Activated effector memory CD4-positive, alpha-beta T cell treated with Interleukin-2 at 50 U/mL for 16 hours (primary cell): ENCODE measurements around the gene MADD.

Source experiments
- DNase-seq: peaks from one replicate; pipeline ENCODE4 v3.0.0-alpha.2; 2020

The MADD gene

GRCh38 chr11:47360341-47360740 lies 90.4 kb downstream of the MADD start:
- no peak for DNase-seq

GRCh38 chr11:47361419-47361818 lies 91.5 kb downstream of the MADD start:
- no peak for DNase-seq

GRCh38 chr11:47366020-47366490 lies 96.1 kb downstream of the MADD start:
- DNase-seq: no peak

- no peak for DNase-seq
These were observed 99.7 kb downstream of the MADD start for GRCh38 chr11:47369676-47370075.

- no peak for DNase-seq
These were observed 102.5 kb downstream of the MADD start for GRCh38 chr11:47372422-47372821.

GRCh38 chr11:47373876-47374719 lies 104.2 kb downstream of the MADD start:
- DNase-seq: peak; percentile 74

GRCh38 chr11:47374720-47375019 lies 104.7 kb downstream of the MADD start:
- no peak for DNase-seq

- no peak for DNase-seq
These were observed 105.1 kb downstream of the MADD start for GRCh38 chr11:47375020-47375419.

- DNase-seq: no peak
These were observed 105.7 kb downstream of the MADD start for GRCh38 chr11:47375546-47376085.

GRCh38 chr11:47376107-47376524 lies 106.2 kb downstream of the MADD start:
- no peak for DNase-seq

GRCh38 chr11:47376525-47377371 lies 106.8 kb downstream of the MADD start:
- DNase-seq: no peak

- DNase-seq: no peak
These were observed 107.7 kb downstream of the MADD start for GRCh38 chr11:47377571-47378009.

GRCh38 chr11:47378010-47378835 lies 108.3 kb downstream of the MADD start, which contains the start of gene SPI1:
Gene SPI1, minus strand, starts transcription at chr11:47378547. Its CDS starts 194 bp downstream, at chr11:47378353.
- DNase-seq: no peak

GRCh38 chr11:47378836-47379170 lies 108.9 kb downstream of the MADD start:
- no peak for DNase-seq

- DNase-seq: no peak
These were observed 109.4 kb downstream of the MADD start for GRCh38 chr11:47379317-47379716.
